ENCODE data around the gene RAPGEF4. TPM values are rescaled to one million over a fixed set of nuclear protein-coding genes. Genes with fewer than 3 reads are reported as not detected.

Gene RAPGEF4
- total and polyA plus RNA-seq, 2 of the 13 experiments (the other 11 are each of a cell fraction or from before 2014, with no cell fraction given), result 0.78 to 0.91 TPM

DNA sequence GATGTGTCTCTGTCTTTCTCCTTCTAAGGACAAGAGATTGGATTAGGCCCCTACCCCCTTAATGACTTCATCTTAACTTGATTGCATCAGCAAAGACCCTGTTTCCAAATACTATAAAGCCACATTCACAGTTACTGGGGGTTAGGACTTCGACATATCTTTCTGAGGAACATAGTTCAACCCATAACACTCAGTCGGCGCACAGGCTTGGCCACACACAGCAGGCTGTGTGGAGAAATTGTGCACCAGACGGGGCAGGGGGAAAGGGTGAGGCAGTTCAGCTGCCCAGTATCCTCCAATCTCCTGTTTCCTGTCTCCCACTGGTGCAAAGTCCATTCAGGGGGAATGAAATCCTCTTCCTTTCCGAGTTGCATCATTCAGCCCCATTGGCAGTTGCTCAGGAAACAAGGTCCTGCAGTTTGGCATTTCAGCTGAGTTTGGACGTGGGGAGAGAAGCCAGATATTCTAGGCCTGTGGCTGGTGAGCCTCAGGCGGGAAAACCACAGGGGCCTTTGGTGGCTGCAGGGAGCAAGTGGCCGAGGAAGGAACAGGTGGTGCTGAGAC lies 9.4 kb upstream of the RAPGEF4 start (continued):
- TF ChIP-seq, protein P1, sequence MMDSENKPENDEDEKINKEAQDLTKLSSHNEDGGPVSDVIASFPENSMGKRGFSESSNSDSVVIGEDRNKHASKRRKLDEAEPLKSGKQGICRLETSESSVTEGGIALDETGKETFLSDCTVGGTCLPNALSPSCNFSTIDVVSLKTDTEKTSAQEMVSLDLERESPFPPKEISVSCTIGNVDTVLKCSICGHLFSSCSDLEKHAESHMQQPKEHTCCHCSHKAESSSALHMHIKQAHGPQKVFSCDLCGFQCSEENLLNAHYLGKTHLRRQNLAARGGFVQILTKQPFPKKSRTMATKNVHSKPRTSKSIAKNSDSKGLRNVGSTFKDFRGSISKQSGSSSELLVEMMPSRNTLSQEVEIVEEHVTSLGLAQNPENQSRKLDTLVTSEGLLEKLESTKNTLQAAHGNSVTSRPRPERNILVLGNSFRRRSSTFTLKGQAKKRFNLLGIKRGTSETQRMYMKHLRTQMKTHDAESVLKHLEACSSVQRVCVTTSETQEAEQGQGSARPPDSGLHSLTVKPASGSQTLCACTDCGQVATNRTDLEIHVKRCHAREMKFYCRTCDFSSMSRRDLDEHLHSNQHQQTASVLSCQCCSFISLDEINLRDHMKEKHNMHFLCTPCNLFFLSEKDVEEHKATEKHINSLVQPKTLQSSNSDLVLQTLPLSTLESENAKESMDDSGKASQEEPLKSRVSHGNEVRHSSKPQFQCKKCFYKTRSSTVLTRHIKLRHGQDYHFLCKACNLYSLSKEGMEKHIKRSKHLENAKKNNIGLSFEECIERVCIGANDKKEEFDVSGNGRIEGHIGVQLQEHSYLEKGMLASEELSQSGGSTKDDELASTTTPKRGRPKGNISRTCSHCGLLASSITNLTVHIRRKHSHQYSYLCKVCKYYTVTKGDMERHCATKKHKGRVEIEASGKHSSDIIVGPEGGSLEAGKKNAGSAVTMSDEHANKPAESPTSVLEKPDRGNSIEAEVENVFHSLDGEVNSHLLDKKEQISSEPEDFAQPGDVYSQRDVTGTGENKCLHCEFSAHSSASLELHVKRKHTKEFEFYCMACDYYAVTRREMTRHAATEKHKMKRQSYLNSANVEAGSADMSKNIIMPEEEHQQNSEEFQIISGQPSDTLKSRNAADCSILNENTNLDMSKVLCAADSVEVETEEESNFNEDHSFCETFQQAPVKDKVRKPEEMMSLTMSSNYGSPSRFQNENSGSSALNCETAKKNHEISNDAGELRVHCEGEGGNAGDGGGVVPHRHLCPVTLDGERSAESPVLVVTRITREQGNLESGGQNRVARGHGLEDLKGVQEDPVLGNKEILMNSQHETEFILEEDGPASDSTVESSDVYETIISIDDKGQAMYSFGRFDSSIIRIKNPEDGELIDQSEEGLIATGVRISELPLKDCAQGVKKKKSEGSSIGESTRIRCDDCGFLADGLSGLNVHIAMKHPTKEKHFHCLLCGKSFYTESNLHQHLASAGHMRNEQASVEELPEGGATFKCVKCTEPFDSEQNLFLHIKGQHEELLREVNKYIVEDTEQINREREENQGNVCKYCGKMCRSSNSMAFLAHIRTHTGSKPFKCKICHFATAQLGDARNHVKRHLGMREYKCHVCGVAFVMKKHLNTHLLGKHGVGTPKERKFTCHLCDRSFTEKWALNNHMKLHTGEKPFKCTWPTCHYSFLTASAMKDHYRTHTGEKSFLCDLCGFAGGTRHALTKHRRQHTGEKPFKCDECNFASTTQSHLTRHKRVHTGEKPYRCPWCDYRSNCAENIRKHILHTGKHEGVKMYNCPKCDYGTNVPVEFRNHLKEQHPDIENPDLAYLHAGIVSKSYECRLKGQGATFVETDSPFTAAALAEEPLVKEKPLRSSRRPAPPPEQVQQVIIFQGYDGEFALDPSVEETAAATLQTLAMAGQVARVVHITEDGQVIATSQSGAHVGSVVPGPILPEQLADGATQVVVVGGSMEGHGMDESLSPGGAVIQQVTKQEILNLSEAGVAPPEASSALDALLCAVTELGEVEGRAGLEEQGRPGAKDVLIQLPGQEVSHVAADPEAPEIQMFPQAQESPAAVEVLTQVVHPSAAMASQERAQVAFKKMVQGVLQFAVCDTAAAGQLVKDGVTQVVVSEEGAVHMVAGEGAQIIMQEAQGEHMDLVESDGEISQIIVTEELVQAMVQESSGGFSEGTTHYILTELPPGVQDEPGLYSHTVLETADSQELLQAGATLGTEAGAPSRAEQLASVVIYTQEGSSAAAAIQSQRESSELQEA (CRISPR knock-in tag; IDR thresholded peaks at IDR 0.05; ENCODE audit: not compliant biosample characterization), result peak; percentile 16
- TF ChIP-seq TEAD3 (CRISPR knock-in tag; optimal IDR thresholded peaks at IDR 0.05; ENCODE audit: borderline replicate concordance), result peak; percentile 83
- peak; percentile 95 for TF ChIP-seq SALL1 (CRISPR knock-in tag; IDR thresholded peaks at IDR 0.05)
- TF ChIP-seq ZFP41 (CRISPR knock-in tag; IDR thresholded peaks at IDR 0.05; ENCODE audit: borderline replicate concordance), result peak; percentile 72; the same call in 1 of the 2 replicates
- 0 out of 2 replicates have a peak, but pooled peaks have one; percentile 39 for TF ChIP-seq ZSCAN31 (CRISPR knock-in tag; IDR thresholded peaks at IDR 0.05; ENCODE audit: low read depth)
- TF ChIP-seq JUN (CRISPR knock-in tag; IDR thresholded peaks at IDR 0.05), result peak; percentile 59; the same call in 1 of the 2 replicates
- TF ChIP-seq ZNF383 (CRISPR knock-in tag; IDR thresholded peaks at IDR 0.05; ENCODE audit: borderline replicate concordance), result 0 out of 2 replicates have a peak, but pooled peaks have one; percentile 28
- TF ChIP-seq, protein P2, sequence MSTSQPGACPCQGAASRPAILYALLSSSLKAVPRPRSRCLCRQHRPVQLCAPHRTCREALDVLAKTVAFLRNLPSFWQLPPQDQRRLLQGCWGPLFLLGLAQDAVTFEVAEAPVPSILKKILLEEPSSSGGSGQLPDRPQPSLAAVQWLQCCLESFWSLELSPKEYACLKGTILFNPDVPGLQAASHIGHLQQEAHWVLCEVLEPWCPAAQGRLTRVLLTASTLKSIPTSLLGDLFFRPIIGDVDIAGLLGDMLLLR (CRISPR knock-in tag; IDR thresholded peaks at IDR 0.05), result no peak
- TF ChIP-seq, protein P3, sequence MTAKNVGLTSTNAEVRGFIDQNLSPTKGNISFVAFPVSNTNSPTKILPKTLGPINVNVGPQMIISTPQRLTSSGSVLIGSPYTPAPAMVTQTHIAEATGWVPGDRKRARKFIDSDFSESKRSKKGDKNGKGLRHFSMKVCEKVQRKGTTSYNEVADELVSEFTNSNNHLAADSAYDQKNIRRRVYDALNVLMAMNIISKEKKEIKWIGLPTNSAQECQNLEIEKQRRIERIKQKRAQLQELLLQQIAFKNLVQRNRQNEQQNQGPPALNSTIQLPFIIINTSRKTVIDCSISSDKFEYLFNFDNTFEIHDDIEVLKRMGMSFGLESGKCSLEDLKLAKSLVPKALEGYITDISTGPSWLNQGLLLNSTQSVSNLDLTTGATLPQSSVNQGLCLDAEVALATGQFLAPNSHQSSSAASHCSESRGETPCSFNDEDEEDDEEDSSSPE (CRISPR knock-in tag; IDR thresholded peaks at IDR 0.05), result peak; percentile 61
- TF ChIP-seq ZNF564 (CRISPR knock-in tag; IDR thresholded peaks at IDR 0.05), result 0 out of 2 replicates have a peak, but pooled peaks have one; percentile 50
- TF ChIP-seq, protein P4, sequence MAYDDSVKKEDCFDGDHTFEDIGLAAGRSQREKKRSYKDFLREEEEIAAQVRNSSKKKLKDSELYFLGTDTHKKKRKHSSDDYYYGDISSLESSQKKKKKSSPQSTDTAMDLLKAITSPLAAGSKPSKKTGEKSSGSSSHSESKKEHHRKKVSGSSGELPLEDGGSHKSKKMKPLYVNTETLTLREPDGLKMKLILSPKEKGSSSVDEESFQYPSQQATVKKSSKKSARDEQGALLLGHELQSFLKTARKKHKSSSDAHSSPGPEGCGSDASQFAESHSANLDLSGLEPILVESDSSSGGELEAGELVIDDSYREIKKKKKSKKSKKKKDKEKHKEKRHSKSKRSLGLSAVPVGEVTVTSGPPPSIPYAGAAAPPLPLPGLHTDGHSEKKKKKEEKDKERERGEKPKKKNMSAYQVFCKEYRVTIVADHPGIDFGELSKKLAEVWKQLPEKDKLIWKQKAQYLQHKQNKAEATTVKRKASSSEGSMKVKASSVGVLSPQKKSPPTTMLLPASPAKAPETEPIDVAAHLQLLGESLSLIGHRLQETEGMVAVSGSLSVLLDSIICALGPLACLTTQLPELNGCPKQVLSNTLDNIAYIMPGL (CRISPR knock-in tag; IDR thresholded peaks at IDR 0.05; ENCODE audit: borderline replicate concordance in 1 of 2, low read depth in 1 of 2), result peak; percentile 27 to 48; a peak in 1 of 4 replicates
- TF ChIP-seq BRD4 (CRISPR knock-in tag; IDR thresholded peaks at IDR 0.05), result 0 out of 2 replicates have a peak, but pooled peaks have one; percentile 57

Measured in HepG2 (cell line).